ENCODE results near the gene TNNT3.

TNNT3 gene

DNA sequence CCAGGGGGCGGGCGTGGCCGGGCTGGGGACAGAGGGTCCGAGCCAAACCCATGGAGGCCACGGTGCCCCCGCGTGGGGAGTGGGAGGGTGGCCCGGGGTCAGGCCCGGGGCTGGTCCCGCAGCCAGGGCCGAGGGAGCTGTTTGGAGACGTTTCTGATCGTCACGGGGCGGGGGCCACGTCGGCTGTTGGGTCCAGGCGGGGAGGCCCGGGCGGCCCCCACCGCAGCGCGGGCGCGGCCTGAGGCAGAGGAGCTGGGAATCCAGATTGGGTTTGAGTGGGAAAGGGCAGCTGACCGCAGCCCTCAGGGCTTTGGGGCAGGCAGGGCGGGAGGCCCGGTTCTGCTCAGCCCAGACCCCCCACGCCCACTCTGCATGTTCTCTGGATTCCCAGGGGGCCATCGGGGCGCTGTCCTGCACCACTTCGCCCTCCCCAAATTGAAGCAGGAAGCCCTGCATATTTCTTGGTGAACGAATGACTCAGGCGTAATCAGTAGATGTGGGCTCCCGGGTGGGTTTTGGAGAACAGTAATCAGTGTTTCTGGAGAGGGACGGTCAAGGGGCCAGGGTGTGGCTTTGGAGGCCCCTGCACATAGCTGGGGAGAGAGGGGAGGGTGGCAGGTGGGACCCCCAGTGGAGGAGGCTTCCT is 28.2 kb downstream of the TNNT3 start:
- Mint-ChIP-seq H3K9me3 (no peaks in the 10 kb centered on the region), H3K27ac (no peak overlapping the region), H3K4me3 (no peak overlapping the region), H3K36me3 (ENCODE audit: low read depth) (no peaks in the 10 kb centered on the region), H3K27me3 (ENCODE audit: low read depth) (no peaks in the 10 kb centered on the region), H3K4me1 (peaks cover 11% of the 10 kb centered on the region)
- TF ChIP-seq, protein P1, sequence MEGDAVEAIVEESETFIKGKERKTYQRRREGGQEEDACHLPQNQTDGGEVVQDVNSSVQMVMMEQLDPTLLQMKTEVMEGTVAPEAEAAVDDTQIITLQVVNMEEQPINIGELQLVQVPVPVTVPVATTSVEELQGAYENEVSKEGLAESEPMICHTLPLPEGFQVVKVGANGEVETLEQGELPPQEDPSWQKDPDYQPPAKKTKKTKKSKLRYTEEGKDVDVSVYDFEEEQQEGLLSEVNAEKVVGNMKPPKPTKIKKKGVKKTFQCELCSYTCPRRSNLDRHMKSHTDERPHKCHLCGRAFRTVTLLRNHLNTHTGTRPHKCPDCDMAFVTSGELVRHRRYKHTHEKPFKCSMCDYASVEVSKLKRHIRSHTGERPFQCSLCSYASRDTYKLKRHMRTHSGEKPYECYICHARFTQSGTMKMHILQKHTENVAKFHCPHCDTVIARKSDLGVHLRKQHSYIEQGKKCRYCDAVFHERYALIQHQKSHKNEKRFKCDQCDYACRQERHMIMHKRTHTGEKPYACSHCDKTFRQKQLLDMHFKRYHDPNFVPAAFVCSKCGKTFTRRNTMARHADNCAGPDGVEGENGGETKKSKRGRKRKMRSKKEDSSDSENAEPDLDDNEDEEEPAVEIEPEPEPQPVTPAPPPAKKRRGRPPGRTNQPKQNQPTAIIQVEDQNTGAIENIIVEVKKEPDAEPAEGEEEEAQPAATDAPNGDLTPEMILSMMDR (IDR thresholded peaks at IDR 0.05; ENCODE audit: unreplicated experiment in 3 of 3), result no peak

DNA sequence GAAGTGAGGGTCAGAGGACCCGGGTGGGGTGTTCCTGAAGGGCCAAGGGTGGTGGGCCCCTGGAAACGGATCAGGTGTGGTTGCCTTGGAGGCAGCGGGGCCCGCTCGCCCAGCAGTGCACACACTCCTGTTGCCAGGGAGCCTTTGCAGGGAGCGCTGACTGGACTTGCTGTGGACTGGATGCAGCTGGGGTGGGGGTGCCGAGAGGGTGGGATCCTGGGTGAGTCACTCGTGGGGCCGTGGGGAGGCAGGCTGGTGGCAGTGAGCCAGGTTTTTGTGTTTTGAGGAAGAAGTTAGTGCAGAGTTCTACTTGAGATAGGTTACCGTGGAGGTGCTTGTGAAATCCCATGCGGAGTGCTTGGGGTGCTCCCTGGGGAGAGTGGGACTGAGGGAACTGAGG is 28.9 kb downstream of the TNNT3 start:
- Mint-ChIP-seq H3K9me3 (no peaks in the 10 kb centered on the region), H3K4me3 (no peak overlapping the region), H3K27ac (no peak overlapping the region), H3K36me3 (ENCODE audit: low read depth) (no peaks in the 10 kb centered on the region), H3K4me1 (peaks cover 9% of the 10 kb centered on the region), H3K27me3 (ENCODE audit: low read depth) (no peaks in the 10 kb centered on the region)
- TF ChIP-seq, protein P1 (IDR thresholded peaks at IDR 0.05; ENCODE audit: unreplicated experiment in 3 of 3), result no peak

DNA sequence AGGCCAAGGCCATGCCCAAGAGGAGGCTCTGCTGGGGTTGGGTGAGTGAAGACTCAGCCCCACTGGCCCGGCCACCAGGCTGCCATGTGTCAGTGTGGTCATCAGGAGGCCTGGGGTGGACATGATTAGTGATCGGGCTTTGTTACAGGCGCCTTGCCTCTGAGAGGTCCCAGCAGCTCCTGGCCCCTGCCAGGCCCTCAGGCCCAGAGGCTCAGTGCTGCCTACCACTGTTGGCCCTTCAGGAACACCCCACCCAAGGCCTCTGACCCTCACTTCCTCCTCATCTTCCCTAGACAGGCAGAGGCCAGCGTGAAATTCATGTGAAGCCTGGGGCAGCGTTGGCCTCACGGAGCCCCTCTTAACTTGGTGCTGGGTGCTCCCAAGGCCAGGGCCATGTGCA is 29.8 kb downstream of the TNNT3 start:
- Mint-ChIP-seq H3K9me3 (no peaks in the 10 kb centered on the region), H3K27ac (no peak overlapping the region), H3K36me3 (ENCODE audit: low read depth) (no peaks in the 10 kb centered on the region), H3K4me1 (peaks cover under 1% of the 10 kb centered on the region), H3K4me3 (no peak overlapping the region), H3K27me3 (ENCODE audit: low read depth) (no peaks in the 10 kb centered on the region)
- TF ChIP-seq, protein P1 (IDR thresholded peaks at IDR 0.05; ENCODE audit: unreplicated experiment in 3 of 3), result no peak

DNA sequence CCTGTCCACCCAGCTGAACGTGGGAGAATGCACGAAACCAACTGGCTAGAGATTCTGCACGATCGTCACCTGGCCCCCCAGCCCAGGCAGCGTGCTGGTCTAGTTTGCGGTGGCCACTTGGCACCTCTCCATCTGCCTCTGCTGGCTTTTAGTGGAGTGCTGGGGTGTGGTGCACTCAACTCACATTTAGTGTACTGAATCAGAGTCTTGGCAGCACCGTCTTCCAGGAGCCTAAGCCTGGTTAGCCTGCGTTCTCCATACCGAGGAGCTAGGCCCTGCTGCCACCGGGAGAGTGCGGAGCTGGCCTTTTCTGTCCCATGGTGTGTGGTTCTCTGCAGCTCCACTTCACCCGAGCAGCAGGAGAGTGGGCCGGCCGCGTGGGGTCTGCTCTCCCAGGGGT is 30.4 kb downstream of the TNNT3 start:
- no peaks in the 10 kb centered on the region for H3K36me3 Mint-ChIP-seq (ENCODE audit: low read depth)
- TF ChIP-seq, protein P1 (IDR thresholded peaks at IDR 0.05; ENCODE audit: unreplicated experiment in 3 of 3), result no peak
- H3K27me3 Mint-ChIP-seq (ENCODE audit: low read depth), result no peaks in the 10 kb centered on the region
- no peaks in the 10 kb centered on the region for H3K9me3 Mint-ChIP-seq
- no peak overlapping the region for H3K27ac Mint-ChIP-seq
- H3K4me1 Mint-ChIP-seq, result no peaks in the 10 kb centered on the region
- H3K4me3 Mint-ChIP-seq, result no peak overlapping the region

DNA sequence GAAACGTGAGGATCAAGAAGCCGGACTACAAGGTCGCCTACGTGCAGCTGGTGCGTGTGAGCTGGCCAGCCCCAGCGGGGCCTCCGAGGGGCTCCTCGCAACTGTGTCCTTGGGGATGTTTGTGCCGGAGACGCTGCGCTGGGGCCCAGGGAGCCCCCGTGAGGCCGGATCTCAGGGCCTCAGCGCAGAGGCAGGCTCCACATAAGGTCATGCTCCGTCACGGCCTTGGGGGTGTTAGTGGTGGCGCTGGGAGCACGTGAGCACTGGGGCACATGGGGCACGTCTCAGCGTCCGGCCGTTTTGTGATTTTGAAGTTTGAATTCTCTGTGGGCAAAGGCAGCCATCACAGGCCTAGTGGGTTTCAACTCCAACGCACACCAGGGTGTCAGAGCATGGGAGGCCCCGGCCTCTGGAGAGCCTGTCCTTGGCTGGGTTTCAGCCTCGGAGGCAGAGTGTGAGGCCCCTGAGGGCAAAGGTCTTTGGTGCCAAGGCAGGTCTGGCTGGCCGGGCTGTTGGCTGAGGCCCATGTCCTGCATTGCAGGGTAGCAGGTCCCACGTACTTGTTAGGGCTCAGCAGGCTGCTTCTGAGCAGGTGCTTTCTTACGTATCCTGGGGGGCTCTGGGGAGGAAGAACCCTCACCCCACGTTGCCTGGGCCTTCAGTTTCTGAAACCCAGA is 33.4 kb downstream of the TNNT3 start:
- no peaks in the 10 kb centered on the region for H3K9me3 Mint-ChIP-seq
- TF ChIP-seq, protein P1 (IDR thresholded peaks at IDR 0.05; ENCODE audit: unreplicated experiment in 3 of 3), result no peak
- H3K27me3 Mint-ChIP-seq (ENCODE audit: low read depth), result no peaks in the 10 kb centered on the region
- no peak overlapping the region for H3K27ac Mint-ChIP-seq
- H3K4me3 Mint-ChIP-seq, result no peak overlapping the region
- H3K4me1 Mint-ChIP-seq, result no peaks in the 10 kb centered on the region
- no peaks in the 10 kb centered on the region for H3K36me3 Mint-ChIP-seq (ENCODE audit: low read depth)
